Measurements from ENCODE around the gene PCGF2. TPM values are rescaled to one million over a fixed set of nuclear protein-coding genes. Genes with fewer than 3 reads are reported as not detected.
"Not testable (repeated sequence)": the region's sequence is repeated elsewhere in the genome, so short reads cannot be mapped to it uniquely, and the experiment has no call there.

PCGF2 gene
- total and polyA plus RNA-seq, 3 donors from 2014 or later: 8.1 to 21.2 (median 20.9) TPM

GRCh38 chr17:38729886-38730525 lies 18.1 kb downstream of the PCGF2 start, which contains the start of gene CISD3:
Gene CISD3 (plus strand): TSS chr17:38730341. CDS start chr17:38730359, 18 bp downstream.
- no peaks in the 10 kb centered on the region for H3K36me3 ChIP-seq (ENCODE audit: low read depth, missing control alignments)
- H3K27ac ChIP-seq: peak within 1 kb of the TSS; percentile 81 to 89
- H3K4me1 ChIP-seq: peaks cover 53% of the 10 kb centered on the region
- H3K9me3 ChIP-seq: no peaks in the 10 kb centered on the region
- WGBS, 2 donors: 0% methylated on average over 12 to 40 of the region's 92 CpGs
- peak within 1 kb of the TSS; percentile 74 to 77 for H3K4me3 ChIP-seq
- no peaks in the 10 kb centered on the region for H3K27me3 ChIP-seq
- intact Hi-C loops (cut with DNase I; ENCODE audit: low total_unique reads): loop anchor here (5.0 kb wide), 1 partner anchor 53 kb away; no protein-coding TSS in a partner anchor
- DNase-seq: peak; percentile 84
- TF ChIP-seq, protein P1, sequence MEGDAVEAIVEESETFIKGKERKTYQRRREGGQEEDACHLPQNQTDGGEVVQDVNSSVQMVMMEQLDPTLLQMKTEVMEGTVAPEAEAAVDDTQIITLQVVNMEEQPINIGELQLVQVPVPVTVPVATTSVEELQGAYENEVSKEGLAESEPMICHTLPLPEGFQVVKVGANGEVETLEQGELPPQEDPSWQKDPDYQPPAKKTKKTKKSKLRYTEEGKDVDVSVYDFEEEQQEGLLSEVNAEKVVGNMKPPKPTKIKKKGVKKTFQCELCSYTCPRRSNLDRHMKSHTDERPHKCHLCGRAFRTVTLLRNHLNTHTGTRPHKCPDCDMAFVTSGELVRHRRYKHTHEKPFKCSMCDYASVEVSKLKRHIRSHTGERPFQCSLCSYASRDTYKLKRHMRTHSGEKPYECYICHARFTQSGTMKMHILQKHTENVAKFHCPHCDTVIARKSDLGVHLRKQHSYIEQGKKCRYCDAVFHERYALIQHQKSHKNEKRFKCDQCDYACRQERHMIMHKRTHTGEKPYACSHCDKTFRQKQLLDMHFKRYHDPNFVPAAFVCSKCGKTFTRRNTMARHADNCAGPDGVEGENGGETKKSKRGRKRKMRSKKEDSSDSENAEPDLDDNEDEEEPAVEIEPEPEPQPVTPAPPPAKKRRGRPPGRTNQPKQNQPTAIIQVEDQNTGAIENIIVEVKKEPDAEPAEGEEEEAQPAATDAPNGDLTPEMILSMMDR (IDR thresholded peaks at IDR 0.05): peak; percentile 70 to 95 (median 92)
- TF ChIP-seq POLR2A (IDR thresholded peaks at IDR 0.05): no peak

DNA sequence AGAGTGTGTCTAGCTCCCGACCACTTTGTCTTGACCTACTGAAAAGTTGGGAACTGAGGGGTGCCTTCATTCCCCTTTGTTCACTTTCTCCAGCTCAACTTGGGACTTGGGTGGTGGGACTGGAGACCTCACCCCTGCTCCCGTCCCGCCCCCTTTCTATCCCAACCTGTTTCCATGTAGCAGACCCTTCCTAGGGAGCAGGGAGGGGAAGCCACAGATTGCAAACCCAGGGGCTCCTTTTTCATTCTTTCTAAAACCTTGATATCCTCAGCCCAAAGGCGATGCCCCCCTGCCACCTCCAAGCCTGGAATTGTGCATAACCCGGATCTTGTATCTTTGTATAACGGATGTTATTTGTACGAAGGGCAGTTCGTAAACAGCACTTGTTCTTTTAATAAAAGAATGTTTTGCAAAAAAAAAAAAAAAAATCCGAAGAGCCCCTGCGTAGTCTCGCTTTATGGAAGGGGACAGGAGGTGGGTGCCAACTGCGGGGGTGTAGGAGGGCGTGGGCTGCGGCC lies 18.7 kb downstream of the PCGF2 start:
- Histone ChIP-seq H3K4me1 (peaks cover 53% of the 10 kb centered on the region), H3K27me3 (no peaks in the 10 kb centered on the region), H3K4me3 (peak overlapping the region; percentile 69 to 74), H3K9me3 (no peaks in the 10 kb centered on the region), H3K36me3 (ENCODE audit: low read depth, missing control alignments) (no peaks in the 10 kb centered on the region), H3K27ac (peak overlapping the region; percentile 81 to 89)
- no peak for DNase-seq
- WGBS, 2 donors: 15 to 18% methylated on average over 14 of the region's 14 CpGs
- TF ChIP-seq POLR2A (IDR thresholded peaks at IDR 0.05): no peak
- TF ChIP-seq, protein P1 (IDR thresholded peaks at IDR 0.05): no peak
- intact Hi-C loops (cut with DNase I; ENCODE audit: low total_unique reads): no loop called here

DNA sequence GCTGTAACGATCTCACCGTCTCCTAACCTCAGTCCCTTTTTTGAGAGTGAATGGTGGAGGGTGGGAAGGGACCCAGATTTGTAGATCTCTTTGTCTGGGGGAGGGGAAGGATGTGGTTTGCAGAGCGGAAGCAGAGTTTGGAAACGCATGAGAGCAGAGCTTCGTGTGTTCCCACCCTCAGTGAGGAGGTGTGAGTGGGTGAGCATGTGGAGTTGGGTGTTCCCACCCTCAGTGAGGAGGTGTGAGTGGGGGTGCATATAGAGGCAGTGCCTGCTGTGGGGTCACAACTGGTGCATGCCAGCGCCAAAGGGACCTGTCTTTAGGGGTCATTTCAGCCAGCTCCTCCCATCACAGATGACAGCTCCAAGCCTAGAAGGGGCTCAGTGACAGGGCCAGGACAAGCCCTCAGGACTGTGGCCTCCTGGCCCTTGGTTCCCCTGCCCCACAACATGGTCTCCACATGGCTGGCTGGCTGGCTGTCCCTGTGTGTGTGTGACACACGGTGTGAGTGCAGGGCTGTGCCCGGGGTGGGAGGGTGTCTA lies 19.8 kb downstream of the PCGF2 start:
- peaks cover 45% of the 10 kb centered on the region for H3K4me1 ChIP-seq
- no peak overlapping the region for H3K27ac ChIP-seq
- no peaks in the 10 kb centered on the region for H3K27me3 ChIP-seq
- no peaks in the 10 kb centered on the region for H3K36me3 ChIP-seq (ENCODE audit: low read depth, missing control alignments)
- DNase-seq: no peak
- WGBS, 2 donors: 81 to 86% methylated on average over 8 of the region's 8 CpGs
- intact Hi-C loops (cut with DNase I; ENCODE audit: low total_unique reads): no loop called here
- TF ChIP-seq, protein P1 (IDR thresholded peaks at IDR 0.05): no peak
- no peak for TF ChIP-seq POLR2A (IDR thresholded peaks at IDR 0.05)
- H3K9me3 ChIP-seq: no peaks in the 10 kb centered on the region
- no peak overlapping the region for H3K4me3 ChIP-seq

GRCh38 chr17:38727736-38728135 lies 20.4 kb downstream of the PCGF2 start:
- H3K9me3 ChIP-seq: no peaks in the 10 kb centered on the region
- no peak overlapping the region for H3K4me3 ChIP-seq
- H3K4me1 ChIP-seq: peaks cover 38% of the 10 kb centered on the region
- no peak overlapping the region for H3K27ac ChIP-seq
- DNase-seq: no peak
- TF ChIP-seq, protein P1 (IDR thresholded peaks at IDR 0.05): no peak
- no peak for TF ChIP-seq POLR2A (IDR thresholded peaks at IDR 0.05)
- WGBS, 2 donors: 78 to 83% methylated on average over 5 of the region's 5 CpGs
- intact Hi-C loops (cut with DNase I; ENCODE audit: low total_unique reads): no loop called here
- H3K27me3 ChIP-seq: no peaks in the 10 kb centered on the region
- H3K36me3 ChIP-seq (ENCODE audit: low read depth, missing control alignments): no peaks in the 10 kb centered on the region

DNA sequence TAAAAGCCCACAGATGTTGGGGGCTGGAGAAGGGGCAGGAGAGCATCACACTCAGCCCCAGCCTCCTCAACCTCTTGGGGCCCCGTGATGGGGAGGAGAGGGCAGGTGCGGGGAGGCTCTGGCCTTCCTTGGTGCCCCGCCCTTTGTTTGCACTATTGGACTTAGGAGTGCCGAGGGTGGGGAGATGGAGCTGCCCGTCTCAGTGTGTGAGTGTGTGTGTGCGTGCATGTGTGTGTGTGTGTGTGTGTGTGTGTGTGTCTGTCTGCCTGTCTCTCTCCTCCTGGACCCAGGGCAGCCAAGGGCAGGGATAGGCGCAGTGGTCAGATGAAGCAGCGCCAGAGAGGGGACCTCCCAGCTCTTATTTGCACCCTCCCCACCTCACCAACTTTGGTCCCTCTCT lies 22.0 kb downstream of the PCGF2 start:
- whole genome bisulfite sequencing, 2 donors: 84% methylated on average over 8 of the region's 8 CpGs; no CpG with 5 or more reads in 1 of the 2 donors
- H3K36me3 ChIP-seq (ENCODE audit: low read depth, missing control alignments); H3K4me3 ChIP-seq; intact Hi-C loops (cut with DNase I; ENCODE audit: low total_unique reads); H3K27me3 ChIP-seq; DNase-seq; H3K9me3 ChIP-seq; H3K27ac ChIP-seq: not testable (repeated sequence)
- H3K4me1 ChIP-seq: peaks cover 23% of the 10 kb centered on the region
